Fibroblast of peridontal ligament (primary cell): ENCODE results near the gene ZDHHC20.

Experiments
- DNase-seq: peaks from one replicate; pipeline ENCODE4 v3.0.0-alpha.2; 2010; ENCODE audit errors: extremely low read depth

ZDHHC20 gene

DNA sequence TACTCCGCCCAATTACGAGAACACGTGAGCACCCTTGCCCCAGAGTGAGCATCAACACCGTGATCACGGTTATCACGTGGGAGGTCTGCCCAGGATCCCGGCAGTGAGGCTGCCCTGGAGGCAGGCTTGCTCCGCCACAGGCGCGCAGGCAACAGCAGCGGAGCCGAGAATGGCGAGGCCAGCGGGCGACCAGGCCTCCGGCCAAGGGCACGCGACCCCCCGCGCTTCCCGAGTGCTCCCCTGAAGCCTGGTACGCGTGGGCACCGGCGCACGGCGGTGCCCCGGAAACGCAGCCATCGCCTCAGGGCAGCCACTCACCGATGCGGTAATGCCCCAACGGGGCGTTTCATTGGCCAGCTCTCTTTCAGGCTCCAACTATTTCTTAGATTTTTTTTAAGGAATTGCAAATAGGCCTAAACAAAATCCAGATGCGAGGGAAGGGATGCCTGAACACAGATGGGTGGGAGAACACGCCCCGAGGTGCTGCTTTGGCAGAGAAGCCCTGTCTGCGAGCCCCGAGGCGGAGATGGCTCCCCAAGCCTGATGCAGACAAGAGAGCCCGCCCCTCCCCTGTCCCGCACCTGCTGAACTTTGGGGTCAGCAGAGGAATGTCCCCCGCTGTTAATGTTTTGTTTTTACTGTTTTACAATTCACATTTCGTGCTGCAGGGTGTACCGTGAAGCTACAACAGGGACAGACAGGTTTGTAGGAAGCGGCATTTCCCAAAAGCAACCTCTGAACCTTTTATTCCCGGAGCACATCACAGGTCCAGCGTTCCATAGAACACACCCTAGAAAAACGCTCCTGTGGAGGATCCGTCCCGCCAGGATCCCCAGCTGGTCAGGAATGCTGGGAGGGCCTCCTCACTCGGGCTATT is 132.7 kb downstream of the ZDHHC20 start:
- peak; percentile 62 for DNase-seq

DNA sequence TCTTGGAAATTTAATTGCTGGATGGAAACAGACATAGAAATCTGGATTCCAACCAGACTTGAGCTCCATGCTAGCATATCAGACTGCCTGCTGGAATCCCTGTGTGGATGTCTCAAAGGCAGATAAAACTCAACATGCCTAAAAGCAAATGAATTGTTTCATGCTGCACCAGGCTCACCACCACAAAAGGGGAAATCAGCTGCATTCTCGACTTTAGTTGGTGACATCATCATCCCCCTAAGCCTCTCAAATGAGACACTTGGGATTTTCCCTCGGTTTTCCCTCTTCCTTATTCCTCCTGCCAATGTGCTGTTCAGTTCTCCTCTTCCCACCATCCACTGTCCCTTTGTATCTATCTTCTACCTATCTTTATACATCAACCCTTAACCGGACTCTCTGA is 134.3 kb downstream of the ZDHHC20 start:
- no peak for DNase-seq

DNA sequence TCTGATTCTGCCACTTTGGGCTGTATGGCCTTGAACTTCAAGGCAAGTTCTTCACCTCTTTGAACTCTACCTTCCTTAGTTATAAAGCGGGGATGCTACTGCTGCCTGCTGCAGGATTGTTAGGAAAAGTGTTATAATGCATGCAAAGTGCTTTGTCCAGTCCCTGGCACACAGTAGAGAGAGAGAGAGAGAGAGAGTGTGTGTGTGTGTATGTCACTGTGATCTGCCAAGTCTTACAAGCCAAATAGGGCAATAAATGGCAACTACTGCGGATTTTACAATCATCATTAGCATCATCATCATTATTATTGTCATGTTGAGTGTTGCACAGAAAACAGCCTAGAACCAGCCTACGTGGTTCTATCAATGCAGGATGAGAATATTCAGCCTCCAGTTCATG is 136.1 kb downstream of the ZDHHC20 start:
- DNase-seq: no peak
